Lower leg skin (tissue), 3 donors: ENCODE results near the gene METTL24.
"Not testable (repeated sequence)": the region's sequence is repeated elsewhere in the genome, so short reads cannot be mapped to it uniquely, and the experiment has no call there.

Experiments used
- POLR2A ChIP-seq, 2 donors: fragments of 450-650 bp; IDR thresholded peaks; one replicate each; pipeline ENCODE4 v1.6.1; 2016 to 2017; ENCODE audit warnings: antibody characterized with exemption in 2 of 2, mild to moderate bottlenecking in 1 of 2, moderate library complexity in 1 of 2
- TF ChIP-seq, protein P1 (sequence below), 3 donors: fragments of 450-650 bp; IDR thresholded peaks; one replicate each; pipeline ENCODE4 v1.5.1; 2016; ENCODE audit warnings: antibody characterized with exemption in 3 of 3, mild to moderate bottlenecking in 3 of 3, moderate library complexity in 2 of 3

GRCh38 chr6:110236007-110236406, 122.1 kb downstream of the METTL24 start:
- TF ChIP-seq, protein P1, sequence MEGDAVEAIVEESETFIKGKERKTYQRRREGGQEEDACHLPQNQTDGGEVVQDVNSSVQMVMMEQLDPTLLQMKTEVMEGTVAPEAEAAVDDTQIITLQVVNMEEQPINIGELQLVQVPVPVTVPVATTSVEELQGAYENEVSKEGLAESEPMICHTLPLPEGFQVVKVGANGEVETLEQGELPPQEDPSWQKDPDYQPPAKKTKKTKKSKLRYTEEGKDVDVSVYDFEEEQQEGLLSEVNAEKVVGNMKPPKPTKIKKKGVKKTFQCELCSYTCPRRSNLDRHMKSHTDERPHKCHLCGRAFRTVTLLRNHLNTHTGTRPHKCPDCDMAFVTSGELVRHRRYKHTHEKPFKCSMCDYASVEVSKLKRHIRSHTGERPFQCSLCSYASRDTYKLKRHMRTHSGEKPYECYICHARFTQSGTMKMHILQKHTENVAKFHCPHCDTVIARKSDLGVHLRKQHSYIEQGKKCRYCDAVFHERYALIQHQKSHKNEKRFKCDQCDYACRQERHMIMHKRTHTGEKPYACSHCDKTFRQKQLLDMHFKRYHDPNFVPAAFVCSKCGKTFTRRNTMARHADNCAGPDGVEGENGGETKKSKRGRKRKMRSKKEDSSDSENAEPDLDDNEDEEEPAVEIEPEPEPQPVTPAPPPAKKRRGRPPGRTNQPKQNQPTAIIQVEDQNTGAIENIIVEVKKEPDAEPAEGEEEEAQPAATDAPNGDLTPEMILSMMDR (IDR thresholded peaks at IDR 0.05), result not testable (repeated sequence)
- TF ChIP-seq POLR2A (IDR thresholded peaks at IDR 0.05), result not testable (repeated sequence)
